B cell (primary cell): ENCODE data around the gene CHCHD6. TPM values are rescaled to one million over a fixed set of nuclear protein-coding genes. Genes with fewer than 3 reads are reported as not detected.

Source experiments
- ATAC-seq: fragments of 200-7000 bp; cut with Tn5 transposase; one replicate; pipeline ENCODE4 v1.10.0; 2021; ENCODE audit warnings: low read depth, mild to moderate bottlenecking, moderate number of reproducible peaks, moderate library complexity
- CTCF ChIA-PET: fragments of 350-600 bp; sonication (Branson Sonifier 250); formaldehyde crosslinking; loops from one replicate; lab custom pipeline; 2021; ENCODE audit warnings: antibody characterized with exemption, inconsistent platforms; lab: Charles Lee
- POLR2A ChIA-PET: fragments of 350-600 bp; sonication (Branson Sonifier 250); formaldehyde crosslinking; loops from one replicate; lab custom pipeline; 2021; ENCODE audit warnings: antibody characterized with exemption; lab: Charles Lee
- DNase-seq: peaks from one replicate; pipeline ENCODE4 v3.0.0; 2013
- H2AFZ ChIP-seq: 2 replicates; pipeline ENCODE4 v1.6.1; 2012; ENCODE audit warnings: mild to moderate bottlenecking, low read depth, low read length; ENCODE audit not compliant: insufficient read depth, poor library complexity, severe bottlenecking
- H3K27ac ChIP-seq, 2 donors: 1 replicate in 1 of 2; 2 replicates in 1 of 2; pipeline ENCODE4 v1.5.1; 2012 to 2013; ENCODE audit warnings: low read length in 2 of 2, mild to moderate bottlenecking in 2 of 2, moderate library complexity in 1 of 2
- H3K27me3 ChIP-seq, 4 experiments: fragments of 200-600 bp in 1 of 4; sonication (generic) in 1 of 4; replicated peaks in 1 of 4; 1 replicate in 2 of 4; 2 replicates in 2 of 4; pipeline versions ENCODE4 v1.6.1 to v1.7.0; 2013 to 2016; ENCODE audit warnings: low read length in 3 of 4, mild to moderate bottlenecking in 2 of 4, mixed read lengths in 1 of 4, moderate library complexity in 1 of 4; ENCODE audit not compliant: insufficient read depth in 4 of 4, control insufficient read depth in 3 of 4; ENCODE audit errors: control extremely low read depth in 1 of 4
- H3K36me3 ChIP-seq, 2 experiments: replicated peaks in 1 of 2; 1 replicate in 1 of 2; 2 replicates in 1 of 2; pipeline versions ENCODE4 v1.6.1 to v1.7.1; 2013; ENCODE audit warnings: low read length in 1 of 2; ENCODE audit not compliant: insufficient read depth in 2 of 2, control insufficient read depth in 1 of 2; ENCODE audit errors: control extremely low read depth in 1 of 2, extremely low read depth in 1 of 2
- H3K4me1 ChIP-seq, 2 donors: fragments of 200-600 bp in 1 of 2; sonication (generic) in 1 of 2; 1 replicate in 1 of 2; 2 replicates in 1 of 2; pipeline versions ENCODE4 v1.5.1 to v1.6.1; 2013 to 2017; ENCODE audit warnings: low read length in 2 of 2; ENCODE audit not compliant: control insufficient read depth in 2 of 2, insufficient read depth in 2 of 2
- H3K4me2 ChIP-seq: replicated peaks from 2 replicates; pipeline ENCODE3; 2012; ENCODE audit warnings: mild to moderate bottlenecking, low read depth, low read length; ENCODE audit not compliant: poor library complexity, severe bottlenecking
- H3K4me3 ChIP-seq, 5 experiments: fragments of 200-600 bp in 1 of 5; sonication (generic) in 1 of 5; 1 replicate in 3 of 5; 2 replicates in 2 of 5; pipeline versions ENCODE4 v1.5.1 to v1.7.0; 2011 to 2016; ENCODE audit warnings: low read length in 4 of 5, mild to moderate bottlenecking in 4 of 5, low read depth in 2 of 5, control low read depth in 1 of 5, moderate library complexity in 1 of 5; ENCODE audit not compliant: insufficient read depth in 1 of 5; ENCODE audit errors: control extremely low read depth in 1 of 5, extremely low read depth in 1 of 5
- H3K79me2 ChIP-seq: fragments of 200-600 bp; sonication (generic); one replicate; pipeline ENCODE4 v1.6.0; 2016; ENCODE audit warnings: low read length; ENCODE audit not compliant: control insufficient read depth, insufficient read depth
- H3K9ac ChIP-seq: fragments of 200-600 bp; sonication (generic); 2 replicates; pipeline ENCODE4 v1.6.1; 2017; ENCODE audit warnings: mild to moderate bottlenecking, low read length, moderate library complexity
- H3K9me3 ChIP-seq, 3 donors: one replicate each; pipeline versions ENCODE4 v1.6.1 to v1.7.1; 2013; ENCODE audit warnings: low read length in 2 of 3; ENCODE audit not compliant: control insufficient read depth in 2 of 3, insufficient read depth in 1 of 3; ENCODE audit errors: control extremely low read depth in 1 of 3
- H4K20me1 ChIP-seq: 2 replicates; pipeline ENCODE4 v1.6.0; 2012; ENCODE audit warnings: mild to moderate bottlenecking, low read length; ENCODE audit not compliant: insufficient read depth, control insufficient read depth, poor library complexity, severe bottlenecking
- H3K27ac Mint-ChIP-seq: one replicate; pipeline ENCODE4 v1.8.0; 2021; ENCODE audit warnings: mixed read lengths
- H3K27me3 Mint-ChIP-seq: one replicate; pipeline ENCODE4 v1.8.0; 2021; ENCODE audit warnings: mixed read lengths
- H3K4me1 Mint-ChIP-seq: one replicate; pipeline ENCODE4 v1.8.0; 2021; ENCODE audit warnings: mixed read lengths
- H3K4me3 Mint-ChIP-seq: one replicate; pipeline ENCODE4 v1.8.0; 2021; ENCODE audit warnings: mixed read lengths
- H3K9me3 Mint-ChIP-seq: one replicate; pipeline ENCODE4 v1.8.0; 2022; ENCODE audit warnings: mixed read lengths; ENCODE audit not compliant: insufficient read depth
- EZH2 ChIP-seq: IDR thresholded peaks from 2 replicates; pipeline ENCODE4 v1.6.1; 2012; ENCODE audit warnings: borderline replicate concordance, low read depth, mild to moderate bottlenecking, moderate library complexity, low read length; ENCODE audit not compliant: insufficient read depth, poor library complexity, severe bottlenecking
- WGBS: methylation state at CpG from one replicate; pipeline ENCODE4 v1.1.5; 2013; ENCODE audit warnings: missing lambda C conversion rate; ENCODE audit not compliant: insufficient coverage; 5-methylcytosine and 5-hydroxymethylcytosine counted together
- intact Hi-C: fragments of 100-400 bp; cut with micrococcal nuclease; formaldehyde crosslinking; loops from one replicate; pipeline ENCODE4 v1.10.0; 2022
- polyA plus RNA-seq: library from polyadenylated mRNA; depleted of rRNA; stranded (reverse); fragments of >200 nt; gene quantifications from 2 replicates; pipeline ENCODE4 v1.2.3, GENCODE V29; 2012
- total RNA-seq, 2 donors: library from RNA; stranded (reverse); fragments of 120-200 nt in 1 of 2; gene quantifications; 1 replicate in 1 of 2; 2 replicates in 1 of 2; pipeline versions ENCODE4 v1.2.3 to v1.2.4, GENCODE V29; 2013 to 2022
- TF ChIP-seq, protein P1 (sequence below): fragments of 200-600 bp; IDR thresholded peaks from one replicate; pipeline ENCODE4 v1.8.0; 2022; ENCODE audit warnings: antibody characterized with exemption, mild to moderate bottlenecking

Gene CHCHD6
- total and polyA plus RNA-seq, 2 donors (not counting 1 experiment from before 2014, with no cell fraction given), result 8.0 to 13.5 TPM

DNA sequence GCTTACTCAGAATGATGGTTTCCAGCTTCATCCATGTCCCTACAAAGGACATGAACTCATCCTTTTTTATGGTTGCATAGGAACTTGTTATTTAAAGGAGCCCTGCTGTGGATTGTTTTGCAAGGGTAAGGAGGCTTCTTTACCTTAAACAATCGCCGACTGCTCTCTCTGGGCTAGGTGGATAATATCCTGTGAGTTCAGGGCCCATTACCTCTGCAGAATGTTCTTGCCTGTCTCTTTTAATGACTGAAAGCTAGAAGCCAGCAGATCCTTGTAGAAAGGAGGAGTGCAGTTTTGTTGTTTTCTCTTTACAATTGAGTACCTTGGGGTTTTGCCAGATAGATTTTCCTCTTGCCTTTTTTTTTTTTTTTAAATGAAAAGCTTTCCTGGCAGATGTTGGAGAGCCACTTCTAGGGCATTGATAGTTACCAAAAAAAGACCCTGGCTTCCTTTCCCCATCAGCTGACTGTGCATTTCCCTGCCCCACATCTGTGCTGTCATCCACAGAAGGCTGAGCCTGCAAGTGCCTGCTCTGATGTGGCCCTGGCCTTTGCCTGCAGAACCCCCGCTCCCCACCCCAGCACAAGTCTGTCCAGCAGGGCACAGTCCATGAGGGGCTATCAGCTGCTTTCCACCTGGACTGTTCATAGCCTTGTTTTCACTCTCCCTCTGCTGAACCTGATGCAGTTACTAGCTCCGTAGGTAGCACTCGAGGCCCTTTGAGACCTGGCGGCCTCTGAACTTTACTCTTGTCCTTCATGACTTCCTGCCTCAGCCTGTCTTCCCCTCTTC lies 113.1 kb downstream of the CHCHD6 start:
- Histone ChIP-seq H2AFZ (no peak overlapping the region), H4K20me1 (no peaks in the 10 kb centered on the region), H3K9ac (no peak overlapping the region), H3K79me2 (no peaks in the 10 kb centered on the region), H3K4me1 (no peaks in the 10 kb centered on the region), H3K4me2 (no peak overlapping the region), H3K27me3 (no peaks in the 10 kb centered on the region), H3K4me3 (no peak overlapping the region), H3K36me3 (no peaks in the 10 kb centered on the region), H3K27ac (no peak overlapping the region), H3K9me3 (peaks cover 0 to 4% (median 0%) of the 10 kb centered on the region in 3 donors)
- Mint-ChIP-seq H3K4me1 (no peaks in the 10 kb centered on the region), H3K27me3 (no peaks in the 10 kb centered on the region), H3K9me3 (peaks cover 3% of the 10 kb centered on the region), H3K27ac (no peak overlapping the region), H3K4me3 (no peak overlapping the region)
- no peak for ATAC-seq
- no peak for TF ChIP-seq EZH2
- TF ChIP-seq, protein P1, sequence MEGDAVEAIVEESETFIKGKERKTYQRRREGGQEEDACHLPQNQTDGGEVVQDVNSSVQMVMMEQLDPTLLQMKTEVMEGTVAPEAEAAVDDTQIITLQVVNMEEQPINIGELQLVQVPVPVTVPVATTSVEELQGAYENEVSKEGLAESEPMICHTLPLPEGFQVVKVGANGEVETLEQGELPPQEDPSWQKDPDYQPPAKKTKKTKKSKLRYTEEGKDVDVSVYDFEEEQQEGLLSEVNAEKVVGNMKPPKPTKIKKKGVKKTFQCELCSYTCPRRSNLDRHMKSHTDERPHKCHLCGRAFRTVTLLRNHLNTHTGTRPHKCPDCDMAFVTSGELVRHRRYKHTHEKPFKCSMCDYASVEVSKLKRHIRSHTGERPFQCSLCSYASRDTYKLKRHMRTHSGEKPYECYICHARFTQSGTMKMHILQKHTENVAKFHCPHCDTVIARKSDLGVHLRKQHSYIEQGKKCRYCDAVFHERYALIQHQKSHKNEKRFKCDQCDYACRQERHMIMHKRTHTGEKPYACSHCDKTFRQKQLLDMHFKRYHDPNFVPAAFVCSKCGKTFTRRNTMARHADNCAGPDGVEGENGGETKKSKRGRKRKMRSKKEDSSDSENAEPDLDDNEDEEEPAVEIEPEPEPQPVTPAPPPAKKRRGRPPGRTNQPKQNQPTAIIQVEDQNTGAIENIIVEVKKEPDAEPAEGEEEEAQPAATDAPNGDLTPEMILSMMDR, result no peak
- ChIA-PET POLR2A (no interaction called here), CTCF (no interaction called here)
- DNase-seq, result no peak
- intact Hi-C loops, result no loop called here
- WGBS, result 88% methylated on average over 6 of the region's 6 CpGs

GRCh38 chr3:126817781-126818180 lies 113.7 kb downstream of the CHCHD6 start:
- H3K4me1 Mint-ChIP-seq, result no peaks in the 10 kb centered on the region
- WGBS, result no CpG with 5 or more reads among the region's 1 CpG
- Histone ChIP-seq H3K27ac (no peak overlapping the region), H3K27me3 (no peaks in the 10 kb centered on the region), H3K36me3 (no peaks in the 10 kb centered on the region), H3K9ac (no peak overlapping the region), H3K79me2 (no peaks in the 10 kb centered on the region), H3K4me1 (no peaks in the 10 kb centered on the region), H3K9me3 (peaks cover 0 to 4% (median 0%) of the 10 kb centered on the region in 3 donors), H2AFZ (no peak overlapping the region), H3K4me3 (no peak overlapping the region), H3K4me2 (no peak overlapping the region), H4K20me1 (no peaks in the 10 kb centered on the region)
- POLR2A ChIA-PET, result no interaction called here
- H3K27me3 Mint-ChIP-seq, result no peaks in the 10 kb centered on the region
- ATAC-seq (no peak), DNase-seq (no peak)
- no peak overlapping the region for H3K4me3 Mint-ChIP-seq
- intact Hi-C loops, result no loop called here
- peaks cover 3% of the 10 kb centered on the region for H3K9me3 Mint-ChIP-seq
- CTCF ChIA-PET, result no interaction called here
- no peak for TF ChIP-seq EZH2
- TF ChIP-seq, protein P1, result no peak
- no peak overlapping the region for H3K27ac Mint-ChIP-seq
